Ishikawa (cell line): ENCODE measurements around the gene RCOR1.
A peak's percentile ranks its signal among the peaks of the same experiment; 100 is the strongest.

ENCODE experiments used
- CEBPB ChIP-seq: IDR thresholded peaks from 2 replicates; pipeline ENCODE4 v1.6.1; 2012
- CREB1 ChIP-seq: IDR thresholded peaks from 2 replicates; pipeline ENCODE4 v1.6.1; 2012; ENCODE audit warnings: low read depth
- EGR1 ChIP-seq: IDR thresholded peaks from 2 replicates; pipeline ENCODE4 v1.6.1; 2012
- EP300 ChIP-seq: IDR thresholded peaks from 2 replicates; pipeline ENCODE4 v1.6.1; 2012; ENCODE audit warnings: borderline replicate concordance
- FOXM1 ChIP-seq: IDR thresholded peaks from 2 replicates; pipeline ENCODE4 v1.6.1; 2012; ENCODE audit warnings: low read depth, borderline replicate concordance
- MAX ChIP-seq: IDR thresholded peaks from 2 replicates; pipeline ENCODE4 v1.6.1; 2012
- NFIC ChIP-seq: IDR thresholded peaks from 2 replicates; pipeline ENCODE4 v1.6.1; 2012
- RAD21 ChIP-seq: IDR thresholded peaks from 2 replicates; pipeline ENCODE4 v1.6.1; 2012; ENCODE audit warnings: low read depth
- REST ChIP-seq: IDR thresholded peaks from 2 replicates; pipeline ENCODE4 v1.6.1; 2012; ENCODE audit warnings: low read depth, mild to moderate bottlenecking
- TAF1 ChIP-seq: IDR thresholded peaks from 2 replicates; pipeline ENCODE4 v1.6.1; 2012; ENCODE audit warnings: low read depth, mild to moderate bottlenecking
- TCF12 ChIP-seq: IDR thresholded peaks from 2 replicates; pipeline ENCODE4 v1.6.1; 2012; ENCODE audit warnings: low read depth
- TEAD4 ChIP-seq: IDR thresholded peaks from 2 replicates; pipeline ENCODE4 v1.6.1; 2012
- USF1 ChIP-seq: IDR thresholded peaks from 2 replicates; pipeline ENCODE4 v1.6.1; 2012
- YY1 ChIP-seq: IDR thresholded peaks from 2 replicates; pipeline ENCODE4 v1.6.1; 2012; ENCODE audit warnings: low read depth
- ZBTB7A ChIP-seq: IDR thresholded peaks from 2 replicates; pipeline ENCODE4 v1.6.1; 2012; ENCODE audit warnings: low read depth

The RCOR1 gene

GRCh38 chr14:102754370-102755262 lies 162.2 kb downstream of the RCOR1 start:
- TF ChIP-seq EGR1 (no peak), MAX (no peak), TAF1 (no peak), CEBPB (no peak), NFIC (no peak), YY1 (no peak), USF1 (no peak), TCF12 (no peak), CREB1 (no peak), TEAD4 (no peak), REST (no peak), FOXM1 (no peak), ZBTB7A (no peak), RAD21 (no peak), EP300 (no peak)

- TF ChIP-seq NFIC (no peak), EGR1 (no peak)
Measured at GRCh38 chr14:102757646-102758045, 165.2 kb downstream of the RCOR1 start.

- TF ChIP-seq REST, result no peak
- no peak for TF ChIP-seq EP300
- TF ChIP-seq YY1, result no peak
Measured at GRCh38 chr14:102758087-102758486, 165.6 kb downstream of the RCOR1 start.

GRCh38 chr14:102759456-102760187 lies 167.2 kb downstream of the RCOR1 start:
- TF ChIP-seq REST (no peak), TEAD4 (no peak), NFIC (0 out of 2 replicates have a peak, but pooled peaks have one; percentile 32)

GRCh38 chr14:102760496-102761193 lies 168.2 kb downstream of the RCOR1 start:
- TF ChIP-seq REST (no peak), CREB1 (no peak), NFIC (no peak)
